Keratinocyte (primary cell): ENCODE data around the gene ZBTB21. TPM values are rescaled to one million over a fixed set of nuclear protein-coding genes. Genes with fewer than 3 reads are reported as not detected.

Experiments used
- DNase-seq: peaks from one replicate; pipeline ENCODE4 v3.0.0-alpha.2; 2011; ENCODE audit warnings: low read depth, missing footprints, low spot score
- FAIRE-seq: peaks from 2 replicates; lab custom pipeline; 2011; peaks lifted over from hg19 to GRCh38; lab: Jason Lieb, UNC
- H2AFZ ChIP-seq: 2 replicates; pipeline ENCODE4 v1.6.0; 2012; ENCODE audit warnings: low read length, control low read depth, inconsistent platforms; ENCODE audit not compliant: control insufficient read depth
- H3K27ac ChIP-seq: 2 replicates; pipeline ENCODE4 v1.5.1; 2011; ENCODE audit warnings: low read length; ENCODE audit not compliant: control insufficient read depth, insufficient read depth
- H3K27me3 ChIP-seq: 3 replicates; pipeline ENCODE4 v1.6.0; 2011; ENCODE audit warnings: low read length; ENCODE audit not compliant: control insufficient read depth, insufficient read depth; ENCODE audit errors: extremely low read depth
- H3K36me3 ChIP-seq, 2 experiments: 2 replicates in 1 of 2; 3 replicates in 1 of 2; pipeline ENCODE4 v1.5.1; 2011; ENCODE audit warnings: low read length in 2 of 2, mild to moderate bottlenecking in 1 of 2; ENCODE audit not compliant: control insufficient read depth in 2 of 2, insufficient read depth in 2 of 2; ENCODE audit errors: extremely low read depth in 1 of 2
- H3K4me1 ChIP-seq: 3 replicates; pipeline ENCODE4 v1.5.1; 2011; ENCODE audit warnings: low read length; ENCODE audit not compliant: control insufficient read depth, insufficient read depth; ENCODE audit errors: extremely low read depth
- H3K4me2 ChIP-seq: 3 replicates; pipeline ENCODE4 v1.6.0; 2011; ENCODE audit warnings: low read depth, low read length; ENCODE audit not compliant: control insufficient read depth, insufficient read depth; ENCODE audit errors: extremely low read depth
- H3K4me3 ChIP-seq, 3 experiments: fragments of 200-600 bp in 1 of 3; sonication (generic) in 1 of 3; 2 replicates in 2 of 3; 3 replicates in 1 of 3; pipeline ENCODE4 v1.5.1; 2011 to 2016; ENCODE audit warnings: low read length in 3 of 3, mild to moderate bottlenecking in 3 of 3, control low read depth in 2 of 3, inconsistent platforms in 1 of 3, low read depth in 1 of 3, mixed read lengths in 1 of 3, mixed run types in 1 of 3, moderate library complexity in 1 of 3; ENCODE audit not compliant: control insufficient read depth in 2 of 3, insufficient read depth in 2 of 3; ENCODE audit errors: extremely low read depth in 1 of 3
- H3K79me2 ChIP-seq: 2 replicates; pipeline ENCODE4 v1.6.0; 2012; ENCODE audit warnings: low read length; ENCODE audit not compliant: control insufficient read depth, insufficient read depth
- H3K9ac ChIP-seq: 3 replicates; pipeline ENCODE4 v1.6.0; 2011; ENCODE audit warnings: low read length; ENCODE audit not compliant: control insufficient read depth, insufficient read depth; ENCODE audit errors: extremely low read depth
- H3K9me1 ChIP-seq: 3 replicates; pipeline ENCODE4 v1.6.0; 2011; ENCODE audit warnings: low read length; ENCODE audit not compliant: control insufficient read depth, insufficient read depth; ENCODE audit errors: extremely low read depth
- H3K9me3 ChIP-seq: 2 replicates; pipeline ENCODE4 v1.5.1; 2012; ENCODE audit warnings: low read depth, low read length; ENCODE audit not compliant: control insufficient read depth
- H4K20me1 ChIP-seq: 3 replicates; pipeline ENCODE4 v1.6.0; 2011; ENCODE audit warnings: low read length; ENCODE audit not compliant: control insufficient read depth, insufficient read depth; ENCODE audit errors: extremely low read depth
- CTCF ChIP-seq, 3 experiments: IDR thresholded peaks in 1 of 3; conservative IDR thresholded peaks in 1 of 3; optimal IDR thresholded peaks in 1 of 3; 2 replicates in 2 of 3; 3 replicates in 1 of 3; pipeline versions ENCODE3 to v1.5.1; 2011; ENCODE audit warnings: low read length in 3 of 3, mild to moderate bottlenecking in 3 of 3, moderate library complexity in 2 of 3, control low read depth in 1 of 3, inconsistent platforms in 1 of 3; ENCODE audit not compliant: insufficient read depth in 2 of 3; ENCODE audit errors: extremely low read depth in 1 of 3
- EZH2 ChIP-seq: IDR thresholded peaks from one replicate; pipeline ENCODE4 v1.6.1; 2012; ENCODE audit warnings: inconsistent platforms, mild to moderate bottlenecking, low read length, moderate library complexity
- dilution Hi-C: fragments of 300-500 bp; cut with MboI; formaldehyde crosslinking; loops from one replicate; pipeline ENCODE4 v1.7.0; 2020; ENCODE audit warnings: low sequenced_read_pairs; ENCODE audit not compliant: extremely low pct_ligation_motif_present
- polyA plus RNA-seq, 5 experiments: library from polyadenylated mRNA; depleted of rRNA in 3 of 5; stranded (reverse) in 3 of 5; stranded (forward) in 1 of 5; unstranded in 1 of 5; fragments of >200 nt; gene quantifications; 1 replicate in 1 of 5; 2 replicates in 3 of 5; 3 replicates in 1 of 5; pipeline versions ENCODE4 v1.2.1 to v1.2.3, GENCODE V29; 2011 to 2012; ENCODE audit warnings: missing spikeins in 2 of 5, low read depth in 1 of 5, low replicate concordance in 1 of 5

The ZBTB21 gene
- polyA plus RNA-seq, 1 donor (not counting 4 experiments of a cell fraction or from before 2014, with no cell fraction given): 9.5 TPM

- dilution Hi-C loops: no loop called here
- Histone ChIP-seq H2AFZ (no peak overlapping the region), H3K9ac (no peak overlapping the region), H3K4me2 (no peak overlapping the region), H3K4me3 (no peak overlapping the region), H3K27ac (no peak overlapping the region), H3K9me3 (peaks cover 2% of the 10 kb centered on the region), H3K27me3 (no peaks in the 10 kb centered on the region), H3K4me1 (peaks cover 26% of the 10 kb centered on the region), H3K36me3 (no peaks in the 10 kb centered on the region), H3K79me2 (no peaks in the 10 kb centered on the region), H4K20me1 (no peaks in the 10 kb centered on the region), H3K9me1 (no peaks in the 10 kb centered on the region)
- DNase-seq (no peak), FAIRE-seq (no peak)
- no peak for TF ChIP-seq EZH2
- no peak for TF ChIP-seq CTCF (optimal IDR thresholded peaks at IDR 0.05 in 1 of 3, IDR thresholded peaks at IDR 0.05 in 1 of 3, conservative IDR thresholded peaks at IDR 0.05 in 1 of 3; ENCODE audit: extremely low read depth in 1 of 3, insufficient read depth in 2 of 3, low read length in 3 of 3)
Measured at GRCh38 chr21:41977034-41977950, 32.9 kb downstream of the ZBTB21 start.

GRCh38 chr21:41976611-41977010 lies 33.5 kb downstream of the ZBTB21 start:
- H3K27ac ChIP-seq: no peak overlapping the region
- TF ChIP-seq EZH2 (no peak), CTCF (optimal IDR thresholded peaks at IDR 0.05 in 1 of 3, IDR thresholded peaks at IDR 0.05 in 1 of 3, conservative IDR thresholded peaks at IDR 0.05 in 1 of 3; ENCODE audit: extremely low read depth in 1 of 3, insufficient read depth in 2 of 3, low read length in 3 of 3) (no peak)
- H3K9me3 ChIP-seq: peaks cover 2% of the 10 kb centered on the region
- H2AFZ ChIP-seq: no peak overlapping the region
- H3K36me3 ChIP-seq: no peaks in the 10 kb centered on the region
- no peaks in the 10 kb centered on the region for H3K27me3 ChIP-seq
- DNase-seq (no peak), FAIRE-seq (no peak)
- peaks cover 26% of the 10 kb centered on the region for H3K4me1 ChIP-seq
- H3K4me2 ChIP-seq: no peak overlapping the region
- H3K4me3 ChIP-seq: no peak overlapping the region
- no peak overlapping the region for H3K9ac ChIP-seq
- no peaks in the 10 kb centered on the region for H4K20me1 ChIP-seq
- no peaks in the 10 kb centered on the region for H3K9me1 ChIP-seq
- dilution Hi-C loops: no loop called here
- H3K79me2 ChIP-seq: no peaks in the 10 kb centered on the region
